SK-N-SH treated with all-trans-retinoic acid at 6 μM for 48 hours (cell line): ENCODE results near the gene HNRNPUL1.

Experiments used
- ATAC-seq: fragments of 200-7000 bp; cut with Tn5 transposase; 3 replicates; pipeline ENCODE4 v1.9.1; 2020; ENCODE audit warnings: mild to moderate bottlenecking, moderate library complexity
- BACH2 ChIP-seq: fragments of 250-450 bp; sonication (Bioruptor Pico); IDR thresholded peaks from 2 replicates; pipeline ENCODE4 v1.9.0; 2021; ENCODE audit warnings: mild to moderate bottlenecking, borderline replicate concordance
- CREB5 ChIP-seq: fragments of 250-450 bp; sonication (Bioruptor Pico); IDR thresholded peaks from 2 replicates; pipeline ENCODE4 v1.5.1; 2020; ENCODE audit warnings: low read depth, mild to moderate bottlenecking, moderate library complexity
- CSDC2 ChIP-seq: fragments of 250-450 bp; sonication (Bioruptor Pico); IDR thresholded peaks from 2 replicates; pipeline ENCODE4 v1.5.0; 2020; ENCODE audit warnings: mild to moderate bottlenecking, moderate library complexity
- CSRNP3 ChIP-seq: fragments of 250-450 bp; sonication (Bioruptor Pico); IDR thresholded peaks from 2 replicates; pipeline ENCODE4 v1.5.1; 2021; ENCODE audit warnings: mild to moderate bottlenecking, moderate library complexity
- ESRRG ChIP-seq: fragments of 250-450 bp; sonication (Bioruptor Pico); IDR thresholded peaks from 2 replicates; pipeline ENCODE4 v1.6.1; 2021; ENCODE audit warnings: mild to moderate bottlenecking
- ISL1 ChIP-seq: fragments of 250-450 bp; sonication (Bioruptor Pico); IDR thresholded peaks from 2 replicates; pipeline ENCODE4 v2.1.2; 2022; ENCODE audit warnings: mild to moderate bottlenecking, moderate library complexity
- OSR1 ChIP-seq: fragments of 250-450 bp; sonication (Bioruptor Pico); IDR thresholded peaks from 2 replicates; pipeline ENCODE4 v1.8.0; 2022; ENCODE audit warnings: moderate library complexity, mild to moderate bottlenecking, inconsistent platforms
- PATZ1 ChIP-seq: fragments of 250-450 bp; sonication (Bioruptor Pico); IDR thresholded peaks from 2 replicates; pipeline ENCODE4 v1.8.0; 2020; ENCODE audit warnings: mild to moderate bottlenecking, moderate library complexity, borderline replicate concordance
- POU6F1 ChIP-seq: fragments of 250-450 bp; sonication (Bioruptor Pico); IDR thresholded peaks from 2 replicates; pipeline ENCODE4 v1.8.0; 2021; ENCODE audit warnings: low read depth, mild to moderate bottlenecking, moderate library complexity, borderline replicate concordance
- PPARA ChIP-seq: fragments of 250-450 bp; sonication (Bioruptor Pico); IDR thresholded peaks from 2 replicates; pipeline ENCODE4 v1.5.0; 2020; ENCODE audit warnings: mild to moderate bottlenecking, borderline replicate concordance
- RARB ChIP-seq: fragments of 250-450 bp; sonication (Bioruptor Pico); IDR thresholded peaks from 2 replicates; pipeline ENCODE4 v1.8.0; 2021; ENCODE audit warnings: mild to moderate bottlenecking, moderate library complexity
- SNAI2 ChIP-seq: fragments of 250-450 bp; sonication (Bioruptor Pico); IDR thresholded peaks from 2 replicates; pipeline ENCODE4 v1.5.0; 2020; ENCODE audit warnings: mild to moderate bottlenecking, moderate library complexity
- TCF4 ChIP-seq: fragments of 250-450 bp; sonication (Bioruptor Pico); IDR thresholded peaks from 2 replicates; pipeline ENCODE4 v1.8.0; 2021; ENCODE audit warnings: mild to moderate bottlenecking, moderate library complexity, borderline replicate concordance
- TOX ChIP-seq: fragments of 250-450 bp; sonication (Bioruptor Pico); IDR thresholded peaks from 2 replicates; pipeline ENCODE4 v1.8.0; 2021; ENCODE audit warnings: mild to moderate bottlenecking, moderate library complexity, borderline replicate concordance
- TSHZ2 ChIP-seq: fragments of 250-450 bp; sonication (Bioruptor Pico); IDR thresholded peaks from 2 replicates; pipeline ENCODE4 v1.5.0; 2020; ENCODE audit warnings: mild to moderate bottlenecking, moderate library complexity
- ZC3H10 ChIP-seq: fragments of 250-450 bp; sonication (Bioruptor Pico); IDR thresholded peaks from 2 replicates; pipeline ENCODE4 v1.5.1; 2021; ENCODE audit warnings: mild to moderate bottlenecking, moderate library complexity
- ZFP3 ChIP-seq: fragments of 250-450 bp; sonication (Bioruptor Pico); IDR thresholded peaks from 2 replicates; pipeline ENCODE4 v1.5.0; 2020; ENCODE audit warnings: mild to moderate bottlenecking, moderate library complexity
- ZFP30 ChIP-seq: fragments of 450-650 bp; formaldehyde crosslinking; IDR thresholded peaks from 2 replicates; pipeline ENCODE4 v1.5.0; 2022; ENCODE audit warnings: mild to moderate bottlenecking, moderate library complexity
- ZNF565 ChIP-seq: fragments of 450-650 bp; formaldehyde crosslinking; conservative IDR thresholded peaks from 2 replicates; pipeline ENCODE4 v1.5.0; 2020; ENCODE audit warnings: low read depth, mild to moderate bottlenecking, moderate library complexity
- ZNF70 ChIP-seq: fragments of 450-650 bp; formaldehyde crosslinking; IDR thresholded peaks from 2 replicates; pipeline ENCODE4 v1.5.0; 2020; ENCODE audit warnings: mild to moderate bottlenecking, moderate library complexity
- ZNF8 ChIP-seq: fragments of 450-650 bp; formaldehyde crosslinking; IDR thresholded peaks from 2 replicates; pipeline ENCODE4 v1.5.0; 2020; ENCODE audit warnings: mild to moderate bottlenecking, moderate library complexity

Gene HNRNPUL1

GRCh38 chr19:41323023-41323422, 58.9 kb downstream of the HNRNPUL1 start (continued):
- TF ChIP-seq TSHZ2: no peak

- TF ChIP-seq CSDC2 (CRISPR knock-in tag) (peak; percentile 35; the same call in 1 of the 2 replicates), PATZ1 (peak; percentile 99), ZNF8 (CRISPR knock-in tag) (no peak), OSR1 (CRISPR knock-in tag) (no peak), ESRRG (no peak), ISL1 (no peak; the same call in 1 of the 2 replicates), RARB (CRISPR knock-in tag) (no peak; the same call in 1 of the 2 replicates), TCF4 (CRISPR knock-in tag) (peak; percentile 81), ZFP3 (CRISPR knock-in tag) (no peak; the same call in 1 of the 2 replicates)
- peak; percentile 74 for ATAC-seq
Observed at GRCh38 chr19:41323430-41324125, 59.4 kb downstream of the HNRNPUL1 start.

GRCh38 chr19:41324231-41324702, 60.1 kb downstream of the HNRNPUL1 start:
- ATAC-seq: no peak
- TF ChIP-seq SNAI2 (CRISPR knock-in tag) (no peak), CSDC2 (CRISPR knock-in tag) (no peak), TOX (CRISPR knock-in tag) (no peak), POU6F1 (CRISPR knock-in tag) (no peak), ESRRG (no peak), TCF4 (CRISPR knock-in tag) (no peak), PPARA (CRISPR knock-in tag) (no peak), ZNF565 (CRISPR knock-in tag) (no peak), ZC3H10 (CRISPR knock-in tag) (no peak), OSR1 (CRISPR knock-in tag) (no peak), CSRNP3 (CRISPR knock-in tag) (no peak), PATZ1 (no peak), RARB (CRISPR knock-in tag) (no peak), BACH2 (CRISPR knock-in tag) (no peak), ZNF70 (no peak), CREB5 (no peak), ZFP30 (CRISPR knock-in tag) (no peak), TSHZ2 (no peak)
